H9 (cell line): ENCODE results near the gene SLAMF7. TPM values are rescaled to one million over a fixed set of nuclear protein-coding genes. Genes with fewer than 3 reads are reported as not detected.

Experiments used
- DNase-seq: peaks from one replicate; pipeline ENCODE4 v3.0.0-alpha.2; 2017
- H2AFZ ChIP-seq: one replicate; pipeline ENCODE4 v1.6.1; 2013; ENCODE audit warnings: mild to moderate bottlenecking, low read length, control low read depth, moderate library complexity
- H2AK5ac ChIP-seq: 2 replicates; pipeline ENCODE4 v1.6.1; 2013; ENCODE audit warnings: low read length, control low read depth, mixed read lengths; ENCODE audit not compliant: insufficient read length
- H2BK120ac ChIP-seq: one replicate; pipeline ENCODE4 v1.6.1; 2013; ENCODE audit warnings: low read depth, mild to moderate bottlenecking, low read length, control low read depth, inconsistent platforms; ENCODE audit not compliant: poor library complexity, severe bottlenecking
- H2BK12ac ChIP-seq: 2 replicates; pipeline ENCODE4 v1.6.1; 2013; ENCODE audit warnings: low read length, control low read depth, mixed read lengths, low read depth; ENCODE audit not compliant: insufficient read length
- H2BK15ac ChIP-seq: 2 replicates; pipeline ENCODE4 v1.6.1; 2013; ENCODE audit warnings: low read depth, low read length, control low read depth
- H2BK20ac ChIP-seq: one replicate; pipeline ENCODE4 v1.6.1; 2013; ENCODE audit warnings: low read depth, mild to moderate bottlenecking, low read length, control low read depth, inconsistent platforms; ENCODE audit not compliant: poor library complexity, severe bottlenecking
- H2BK5ac ChIP-seq: 2 replicates; pipeline ENCODE4 v1.6.1; 2013; ENCODE audit warnings: low read length, control low read depth, mixed read lengths; ENCODE audit not compliant: insufficient read length
- H3K14ac ChIP-seq: 2 replicates; pipeline ENCODE4 v1.6.1; 2013; ENCODE audit warnings: low read length, control low read depth; ENCODE audit not compliant: insufficient read depth
- H3K18ac ChIP-seq: 2 replicates; pipeline ENCODE4 v1.6.1; 2013; ENCODE audit warnings: low read depth, mild to moderate bottlenecking, mixed read lengths, low read length, control low read depth; ENCODE audit not compliant: insufficient read length
- H3K23ac ChIP-seq: 2 replicates; pipeline ENCODE4 v1.6.1; 2013; ENCODE audit warnings: low read length, control low read depth, mixed read lengths, low read depth; ENCODE audit not compliant: insufficient read length
- H3K23me2 ChIP-seq: 2 replicates; pipeline ENCODE4 v1.6.1; 2013; ENCODE audit warnings: low read depth, mild to moderate bottlenecking, mixed read lengths, low read length, control low read depth; ENCODE audit not compliant: insufficient read length, poor library complexity, severe bottlenecking
- H3K27ac ChIP-seq: 2 replicates; pipeline ENCODE4 v1.5.1; 2013; ENCODE audit warnings: low read length, control low read depth, mixed read lengths, low read depth; ENCODE audit not compliant: insufficient read length
- H3K27me3 ChIP-seq: 2 replicates; pipeline ENCODE4 v1.6.1; 2013; ENCODE audit warnings: low read length, control low read depth, inconsistent platforms; ENCODE audit not compliant: insufficient read depth
- H3K4ac ChIP-seq: 2 replicates; pipeline ENCODE4 v1.6.1; 2013; ENCODE audit warnings: low read depth, mild to moderate bottlenecking, control low read depth, inconsistent platforms, low read length, moderate library complexity
- H3K4me1 ChIP-seq: 2 replicates; pipeline ENCODE4 v1.6.1; 2013; ENCODE audit warnings: low read length, control low read depth, inconsistent platforms; ENCODE audit not compliant: insufficient read depth
- H3K4me2 ChIP-seq: 2 replicates; pipeline ENCODE4 v1.6.1; 2013; ENCODE audit warnings: low read length, control low read depth, mixed read lengths; ENCODE audit not compliant: insufficient read length, insufficient read depth
- H3K56ac ChIP-seq: 2 replicates; pipeline ENCODE4 v1.6.1; 2013; ENCODE audit warnings: low read depth, mild to moderate bottlenecking, mixed read lengths, low read length, control low read depth; ENCODE audit not compliant: insufficient read length
- H3K79me1 ChIP-seq: 2 replicates; pipeline ENCODE4 v1.6.1; 2013; ENCODE audit warnings: low read depth, mild to moderate bottlenecking, moderate library complexity, low read length, control low read depth, inconsistent platforms; ENCODE audit not compliant: insufficient read depth, poor library complexity, severe bottlenecking
- H3K79me2 ChIP-seq: 2 replicates; pipeline ENCODE4 v1.6.1; 2013; ENCODE audit warnings: low read length, control low read depth, inconsistent platforms; ENCODE audit not compliant: insufficient read depth
- H3K9ac ChIP-seq: 2 replicates; pipeline ENCODE4 v1.6.1; 2013; ENCODE audit warnings: low read length, control low read depth, mixed read lengths; ENCODE audit not compliant: insufficient read length; ENCODE audit errors: extremely low read depth
- H3K9me3 ChIP-seq: one replicate; pipeline ENCODE4 v1.6.1; 2013; ENCODE audit warnings: low read depth, low read length, inconsistent platforms; ENCODE audit not compliant: control insufficient read depth
- H3T11ph ChIP-seq: one replicate; pipeline ENCODE4 v1.6.1; 2013; ENCODE audit warnings: mild to moderate bottlenecking, low read length, control low read depth, inconsistent platforms
- H4K20me1 ChIP-seq: one replicate; pipeline ENCODE4 v1.6.1; 2013; ENCODE audit not compliant: control insufficient read depth, insufficient read length, insufficient read depth
- H4K5ac ChIP-seq: 2 replicates; pipeline ENCODE4 v1.6.1; 2013; ENCODE audit warnings: low read depth, mild to moderate bottlenecking, mixed read lengths, low read length, control low read depth; ENCODE audit not compliant: insufficient read length
- H4K8ac ChIP-seq: replicated peaks from 2 replicates; pipeline ENCODE4 v1.6.1; 2013; ENCODE audit warnings: low read length, control low read depth, mixed read lengths, low read depth; ENCODE audit not compliant: insufficient read length
- H4K91ac ChIP-seq: 2 replicates; pipeline ENCODE4 v1.6.1; 2013; ENCODE audit warnings: low read depth, mild to moderate bottlenecking, moderate library complexity, mixed read lengths, low read length, control low read depth; ENCODE audit not compliant: insufficient read length
- H3K27ac Mint-ChIP-seq, 3 experiments: 2 replicates in 2 of 3; 3 replicates in 1 of 3; pipeline ENCODE4 v1.8.0; 2020 to 2021; ENCODE audit warnings: mixed read lengths in 3 of 3, mild to moderate bottlenecking in 1 of 3, moderate library complexity in 1 of 3
- H3K27me3 Mint-ChIP-seq: 2 replicates; pipeline ENCODE4 v1.8.0; 2021; ENCODE audit warnings: low read depth, mild to moderate bottlenecking, moderate library complexity, mixed read lengths
- H3K36me3 Mint-ChIP-seq, 3 experiments: 2 replicates in 2 of 3; 3 replicates in 1 of 3; pipeline ENCODE4 v1.8.0; 2020 to 2021; ENCODE audit warnings: low read depth in 3 of 3, mixed read lengths in 3 of 3; ENCODE audit not compliant: insufficient read depth in 1 of 3
- H3K4me1 Mint-ChIP-seq, 2 experiments: 2 replicates each; pipeline ENCODE4 v1.8.0; 2020; ENCODE audit warnings: mixed read lengths in 2 of 2
- H3K4me3 Mint-ChIP-seq, 2 experiments: 2 replicates in 1 of 2; 3 replicates in 1 of 2; pipeline ENCODE4 v1.8.0; 2020 to 2021; ENCODE audit warnings: mild to moderate bottlenecking in 2 of 2, mixed read lengths in 2 of 2, moderate library complexity in 1 of 2
- H3K9me3 Mint-ChIP-seq, 2 experiments: 2 replicates in 1 of 2; 3 replicates in 1 of 2; pipeline ENCODE4 v1.8.0; 2020; ENCODE audit warnings: mild to moderate bottlenecking in 2 of 2, mixed read lengths in 2 of 2, moderate library complexity in 1 of 2
- WGBS: extraction: QIAGEN DNeasy Blood & Tissue Kit; methylation state at CpG from one replicate; pipeline ENCODE4 v1.1.7; 2013; ENCODE audit warnings: missing lambda C conversion rate, low lambda C conversion rate, mixed read lengths; ENCODE audit not compliant: insufficient read length; ENCODE audit errors: extremely low coverage; 5-methylcytosine and 5-hydroxymethylcytosine counted together
- total RNA-seq: library from RNA; stranded (reverse); gene quantifications from 2 replicates; pipeline ENCODE4 v1.2.1, GENCODE V29; 2021
- TF ChIP-seq, protein P1 (sequence below): fragments of 200-600 bp; sonication (generic); conservative IDR thresholded peaks from 3 replicates; pipeline ENCODE4 v1.8.0; 2021; ENCODE audit warnings: antibody characterized with exemption, mild to moderate bottlenecking

Gene SLAMF7
- total RNA-seq, 1 experiment from 2014 or later, result not detected

- TF ChIP-seq, protein P1, sequence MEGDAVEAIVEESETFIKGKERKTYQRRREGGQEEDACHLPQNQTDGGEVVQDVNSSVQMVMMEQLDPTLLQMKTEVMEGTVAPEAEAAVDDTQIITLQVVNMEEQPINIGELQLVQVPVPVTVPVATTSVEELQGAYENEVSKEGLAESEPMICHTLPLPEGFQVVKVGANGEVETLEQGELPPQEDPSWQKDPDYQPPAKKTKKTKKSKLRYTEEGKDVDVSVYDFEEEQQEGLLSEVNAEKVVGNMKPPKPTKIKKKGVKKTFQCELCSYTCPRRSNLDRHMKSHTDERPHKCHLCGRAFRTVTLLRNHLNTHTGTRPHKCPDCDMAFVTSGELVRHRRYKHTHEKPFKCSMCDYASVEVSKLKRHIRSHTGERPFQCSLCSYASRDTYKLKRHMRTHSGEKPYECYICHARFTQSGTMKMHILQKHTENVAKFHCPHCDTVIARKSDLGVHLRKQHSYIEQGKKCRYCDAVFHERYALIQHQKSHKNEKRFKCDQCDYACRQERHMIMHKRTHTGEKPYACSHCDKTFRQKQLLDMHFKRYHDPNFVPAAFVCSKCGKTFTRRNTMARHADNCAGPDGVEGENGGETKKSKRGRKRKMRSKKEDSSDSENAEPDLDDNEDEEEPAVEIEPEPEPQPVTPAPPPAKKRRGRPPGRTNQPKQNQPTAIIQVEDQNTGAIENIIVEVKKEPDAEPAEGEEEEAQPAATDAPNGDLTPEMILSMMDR, result no peak
- WGBS, result 100% methylated on average over 2 of the region's 3 CpGs
- H2AK5ac ChIP-seq, result no peak overlapping the region
- H3K4ac ChIP-seq, result no peak overlapping the region
- H3K36me3 Mint-ChIP-seq, result no peaks in the 10 kb centered on the region
- H4K5ac ChIP-seq, result no peak overlapping the region
- no peaks in the 10 kb centered on the region for H3K79me1 ChIP-seq
- no peak overlapping the region for H2AFZ ChIP-seq
- H2BK5ac ChIP-seq, result no peak overlapping the region
- no peak overlapping the region for H3K4me3 Mint-ChIP-seq
- H3K4me2 ChIP-seq, result no peak overlapping the region
- no peak for DNase-seq
- H3K79me2 ChIP-seq, result no peaks in the 10 kb centered on the region
- H4K8ac ChIP-seq, result no peak overlapping the region
- no peaks in the 10 kb centered on the region for H3K4me1 ChIP-seq
- peaks cover 3 to 4% of the 10 kb centered on the region in 2 experiments for H3K4me1 Mint-ChIP-seq
- no peak overlapping the region for H3K56ac ChIP-seq
- H2BK120ac ChIP-seq, result no peak overlapping the region
- no peak overlapping the region for H2BK20ac ChIP-seq
- no peak overlapping the region for H2BK12ac ChIP-seq
- H3K27me3 Mint-ChIP-seq, result peaks cover 3% of the 10 kb centered on the region; the same call in 1 of the 2 replicates
- no peak overlapping the region for H3K27ac ChIP-seq
- no peaks in the 10 kb centered on the region for H3K27me3 ChIP-seq
- no peak overlapping the region for H4K91ac ChIP-seq
- no peaks in the 10 kb centered on the region for H3K9me3 Mint-ChIP-seq
- no peaks in the 10 kb centered on the region for H3K23me2 ChIP-seq
- H3K14ac ChIP-seq, result no peak overlapping the region
- no peak overlapping the region for H3K23ac ChIP-seq
- no peaks in the 10 kb centered on the region for H3K9me3 ChIP-seq
- H3K27ac Mint-ChIP-seq, result no peak overlapping the region
- H4K20me1 ChIP-seq, result no peaks in the 10 kb centered on the region
- H3T11ph ChIP-seq, result no peak overlapping the region
- no peak overlapping the region for H3K9ac ChIP-seq
- H2BK15ac ChIP-seq, result no peak overlapping the region
- no peak overlapping the region for H3K18ac ChIP-seq
Measured at GRCh38 chr1:160752406-160752805, 13.4 kb downstream of the SLAMF7 start.
